Chondrocyte (in vitro differentiated cells): ENCODE results near the gene CRYGS. TPM values are rescaled to one million over a fixed set of nuclear protein-coding genes. Genes with fewer than 3 reads are reported as not detected.

Experiments used
- DNase-seq: peaks from one replicate; pipeline ENCODE4 v3.0.0; 2021; ENCODE audit warnings: mixed read lengths, low spot score
- H3K27ac Mint-ChIP-seq: one replicate; pipeline ENCODE4 v1.8.0; 2021; ENCODE audit warnings: mild to moderate bottlenecking, moderate library complexity, mixed read lengths; ENCODE audit not compliant: unreplicated experiment
- H3K27me3 Mint-ChIP-seq: 2 replicates; pipeline ENCODE4 v1.8.0; 2021; ENCODE audit warnings: low read depth, mixed read lengths
- H3K36me3 Mint-ChIP-seq: 2 replicates; pipeline ENCODE4 v1.8.0; 2021; ENCODE audit warnings: low read depth, mixed read lengths
- H3K4me1 Mint-ChIP-seq: 2 replicates; pipeline ENCODE4 v1.8.0; 2021; ENCODE audit warnings: low read depth, mild to moderate bottlenecking, mixed read lengths
- H3K4me3 Mint-ChIP-seq: one replicate; pipeline ENCODE4 v1.8.0; 2021; ENCODE audit warnings: mild to moderate bottlenecking, moderate library complexity, mixed read lengths; ENCODE audit not compliant: unreplicated experiment
- H3K9me3 Mint-ChIP-seq: 2 replicates; pipeline ENCODE4 v1.8.0; 2021; ENCODE audit warnings: low read depth, mixed read lengths
- CTCF ChIP-seq: fragments of 200-600 bp; sonication (generic); IDR thresholded peaks from 2 replicates; pipeline ENCODE4 v1.5.0; 2021; ENCODE audit warnings: antibody characterized with exemption, mild to moderate bottlenecking, moderate library complexity
- total RNA-seq: library from RNA; stranded (reverse); gene quantifications from 3 replicates; pipeline ENCODE4 v1.2.1, GENCODE V29; 2021

CRYGS gene
- total RNA-seq, 1 donor from 2014 or later = 3.1 TPM

DNA sequence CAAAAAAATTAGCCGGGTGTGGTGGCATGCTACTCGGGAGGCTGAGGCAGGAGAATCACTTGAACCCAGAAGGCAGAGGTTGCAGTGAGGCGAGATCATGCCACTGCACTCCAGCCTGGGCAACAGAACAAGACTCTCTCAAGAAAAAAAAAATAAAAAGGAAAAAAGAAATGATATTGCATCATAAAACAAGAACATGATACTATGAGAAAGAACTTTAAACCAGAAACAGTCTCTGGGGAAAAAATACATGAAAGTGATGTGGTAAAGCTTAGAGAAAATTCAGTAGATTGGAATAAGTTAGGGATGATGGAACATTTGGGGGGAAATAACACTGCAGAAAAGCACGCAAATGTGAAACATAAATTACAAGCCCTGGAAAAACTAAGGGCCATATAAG is 54.7 kb downstream of the CRYGS start:
- peaks cover 24% of the 10 kb centered on the region for H3K27me3 Mint-ChIP-seq
- no peak for DNase-seq
- H3K9me3 Mint-ChIP-seq = no peaks in the 10 kb centered on the region
- no peak for TF ChIP-seq CTCF
- H3K4me1 Mint-ChIP-seq = peaks cover 19% of the 10 kb centered on the region
- H3K27ac Mint-ChIP-seq = no peak overlapping the region
- no peak overlapping the region for H3K4me3 Mint-ChIP-seq
- no peaks in the 10 kb centered on the region for H3K36me3 Mint-ChIP-seq

Other genes with a start within 250 kb of the CRYGS start
- gene DGKG, start 182.1 kb downstream of the CRYGS start, total RNA-seq = 0.68 to 1.7 TPM (median 1.6 TPM) in 3 replicates
- gene TBCCD1, start 23.0 kb upstream of the CRYGS start, total RNA-seq = 12.8 to 19.6 TPM (median 13.8 TPM) in 3 replicates
- gene DNAJB11, start 26.3 kb upstream of the CRYGS start, total RNA-seq = 63.6 to 91.1 TPM (median 67.6 TPM) in 3 replicates
- gene AHSG, start 68.7 kb upstream of the CRYGS start, total RNA-seq = not detected in 3 replicates
- gene FETUB, start 96.0 kb upstream of the CRYGS start, total RNA-seq = not detected in 3 replicates
- gene HRG, start 121.6 kb upstream of the CRYGS start, total RNA-seq = not detected in 3 replicates
- gene KNG1, start 173.0 kb upstream of the CRYGS start, total RNA-seq = not detected in 3 replicates
- 311 to 422 TPM (median 322 TPM) in 3 replicates for gene EIF4A2, start 239.2 kb upstream of the CRYGS start, total RNA-seq